ENCODE results near the gene TNIP2. TPM values are rescaled to one million over a fixed set of nuclear protein-coding genes. Genes with fewer than 3 reads are reported as not detected.
"Not testable (repeated sequence)": the region's sequence is repeated elsewhere in the genome, so short reads cannot be mapped to it uniquely, and the experiment has no call there.

Gene TNIP2
- total RNA-seq, 2 experiments from 2014 or later, result 42.3 to 44.3 TPM

- H3K27ac Mint-ChIP-seq, result peak overlapping the region; percentile 35
- H3K4me1 Mint-ChIP-seq (ENCODE audit: low read depth), result no peaks in the 10 kb centered on the region
- H3K4me3 Mint-ChIP-seq, result no peak overlapping the region
- peaks cover 48% of the 10 kb centered on the region for H3K36me3 Mint-ChIP-seq (ENCODE audit: low read depth)
- ChIA-PET POLR2A (interaction anchor here (0.6 to 1.2 kb wide), 2 partner anchors 9 to 126 kb away, joined by 3 to 4 read pairs; no protein-coding TSS in a partner anchor), CTCF (no interaction called here)
- peaks cover 21% of the 10 kb centered on the region for H3K9me3 Mint-ChIP-seq (ENCODE audit: insufficient read depth)
- DNase-seq (no peak), ATAC-seq (peak; percentile 22)
- no peaks in the 10 kb centered on the region for H3K27me3 Mint-ChIP-seq (ENCODE audit: low read depth)
Measured at GRCh38 chr4:2733001-2733843, 22.9 kb downstream of the TNIP2 start.

GRCh38 chr4:2732526-2732925 is 23.6 kb downstream of the TNIP2 start:
- Mint-ChIP-seq H3K27me3 (ENCODE audit: low read depth) (no peaks in the 10 kb centered on the region), H3K36me3 (ENCODE audit: low read depth) (peaks cover 47% of the 10 kb centered on the region), H3K4me1 (ENCODE audit: low read depth) (no peaks in the 10 kb centered on the region), H3K4me3 (no peak overlapping the region), H3K9me3 (ENCODE audit: insufficient read depth) (peaks cover 21% of the 10 kb centered on the region), H3K27ac (no peak overlapping the region)
- ATAC-seq (no peak), DNase-seq (no peak)
- POLR2A ChIA-PET, result no interaction called here
- CTCF ChIA-PET, result no interaction called here

GRCh38 chr4:2731907-2732317 is 24.2 kb downstream of the TNIP2 start:
- CTCF ChIA-PET, result no interaction called here
- POLR2A ChIA-PET, result no interaction called here

GRCh38 chr4:2729533-2729875 is 26.6 kb downstream of the TNIP2 start:
- Mint-ChIP-seq H3K9me3 (ENCODE audit: insufficient read depth) (peaks cover 3% of the 10 kb centered on the region), H3K36me3 (ENCODE audit: low read depth) (peaks cover 31% of the 10 kb centered on the region), H3K4me3 (no peak overlapping the region), H3K27me3 (ENCODE audit: low read depth) (no peaks in the 10 kb centered on the region), H3K4me1 (ENCODE audit: low read depth) (no peaks in the 10 kb centered on the region), H3K27ac (no peak overlapping the region)
- CTCF ChIA-PET, result no interaction called here
- DNase-seq, result no peak
- ATAC-seq, result no peak
- POLR2A ChIA-PET, result no interaction called here

More at GRCh38 chr4:2731907-2732317, 24.2 kb downstream of the TNIP2 start:
- ATAC-seq, result no peak
- H3K27me3 Mint-ChIP-seq (ENCODE audit: low read depth), result no peaks in the 10 kb centered on the region
- no peak for DNase-seq
- peaks cover 47% of the 10 kb centered on the region for H3K36me3 Mint-ChIP-seq (ENCODE audit: low read depth)
- no peak overlapping the region for H3K4me3 Mint-ChIP-seq
- no peak overlapping the region for H3K27ac Mint-ChIP-seq
- peaks cover 21% of the 10 kb centered on the region for H3K9me3 Mint-ChIP-seq (ENCODE audit: insufficient read depth)
- no peaks in the 10 kb centered on the region for H3K4me1 Mint-ChIP-seq (ENCODE audit: low read depth)

- Mint-ChIP-seq H3K27ac (no peak overlapping the region), H3K36me3 (ENCODE audit: low read depth) (peaks cover 28% of the 10 kb centered on the region), H3K4me3 (no peak overlapping the region), H3K27me3 (ENCODE audit: low read depth) (no peaks in the 10 kb centered on the region), H3K9me3 (ENCODE audit: insufficient read depth) (no peaks in the 10 kb centered on the region), H3K4me1 (ENCODE audit: low read depth) (peaks cover 3% of the 10 kb centered on the region)
- ChIA-PET CTCF (no interaction called here), POLR2A (no interaction called here)
- no peak for ATAC-seq
- DNase-seq, result no peak
Measured at GRCh38 chr4:2728806-2729532, 27.2 kb downstream of the TNIP2 start.

- CTCF ChIA-PET, result no interaction called here
- Mint-ChIP-seq H3K36me3 (ENCODE audit: low read depth) (peaks cover 23% of the 10 kb centered on the region), H3K27ac (no peak overlapping the region), H3K9me3 (ENCODE audit: insufficient read depth) (no peaks in the 10 kb centered on the region), H3K27me3 (ENCODE audit: low read depth) (no peaks in the 10 kb centered on the region), H3K4me1 (ENCODE audit: low read depth) (peaks cover 6% of the 10 kb centered on the region), H3K4me3 (no peak overlapping the region)
- ATAC-seq (no peak), DNase-seq (no peak)
- POLR2A ChIA-PET, result no interaction called here
Measured at GRCh38 chr4:2728221-2728620, 27.9 kb downstream of the TNIP2 start.

- H3K36me3 Mint-ChIP-seq (ENCODE audit: low read depth), result peaks cover 19% of the 10 kb centered on the region
- H3K27ac Mint-ChIP-seq; H3K27me3 Mint-ChIP-seq (ENCODE audit: low read depth); H3K4me1 Mint-ChIP-seq (ENCODE audit: low read depth); DNase-seq; ATAC-seq; H3K4me3 Mint-ChIP-seq; H3K9me3 Mint-ChIP-seq (ENCODE audit: insufficient read depth); POLR2A ChIA-PET: not testable (repeated sequence)
- CTCF ChIA-PET, result interaction anchor here (0.8 kb wide), 1 partner anchor 29 kb away, joined by 3 read pairs; the partner anchor contains the start of gene TNIP2
Measured at GRCh38 chr4:2726881-2727280, 29.3 kb downstream of the TNIP2 start.

- POLR2A ChIA-PET, result no interaction called here
- Mint-ChIP-seq H3K27ac (no peak overlapping the region), H3K4me3 (no peak overlapping the region)
Measured at GRCh38 chr4:2725380-2725779, 30.8 kb downstream of the TNIP2 start.

GRCh38 chr4:2723751-2724150 is 32.4 kb downstream of the TNIP2 start:
- Mint-ChIP-seq H3K4me1 (ENCODE audit: low read depth) (peaks cover 6% of the 10 kb centered on the region), H3K27ac (no peak overlapping the region), H3K27me3 (ENCODE audit: low read depth) (no peaks in the 10 kb centered on the region), H3K36me3 (ENCODE audit: low read depth) (peaks cover 26% of the 10 kb centered on the region), H3K9me3 (ENCODE audit: insufficient read depth) (no peaks in the 10 kb centered on the region), H3K4me3 (no peak overlapping the region)
- ChIA-PET CTCF (no interaction called here), POLR2A (no interaction called here)
- DNase-seq (no peak), ATAC-seq (no peak)

More at GRCh38 chr4:2725380-2725779, 30.8 kb downstream of the TNIP2 start:
- DNase-seq, result no peak
- CTCF ChIA-PET, result interaction anchor here (0.9 kb wide), 1 partner anchor 210 kb away, joined by 4 read pairs; no protein-coding TSS in a partner anchor
- H3K36me3 Mint-ChIP-seq (ENCODE audit: low read depth), result peaks cover 20% of the 10 kb centered on the region
- H3K27me3 Mint-ChIP-seq (ENCODE audit: low read depth), result no peaks in the 10 kb centered on the region
- no peak for ATAC-seq
- H3K4me1 Mint-ChIP-seq (ENCODE audit: low read depth), result peaks cover 6% of the 10 kb centered on the region
- no peaks in the 10 kb centered on the region for H3K9me3 Mint-ChIP-seq (ENCODE audit: insufficient read depth)

GRCh38 chr4:2722033-2722432 is 34.1 kb downstream of the TNIP2 start:
- no peaks in the 10 kb centered on the region for H3K27me3 Mint-ChIP-seq (ENCODE audit: low read depth)
- DNase-seq (no peak), ATAC-seq (peak; percentile 30)
- peaks cover 6% of the 10 kb centered on the region for H3K4me1 Mint-ChIP-seq (ENCODE audit: low read depth)
- POLR2A ChIA-PET, result interaction anchor here (0.9 kb wide), 1 partner anchor 30 kb away, joined by 5 read pairs; no protein-coding TSS in a partner anchor
- H3K36me3 Mint-ChIP-seq (ENCODE audit: low read depth), result peaks cover 28% of the 10 kb centered on the region
- CTCF ChIA-PET, result no interaction called here
- no peaks in the 10 kb centered on the region for H3K9me3 Mint-ChIP-seq (ENCODE audit: insufficient read depth)
- H3K27ac Mint-ChIP-seq, result peak overlapping the region; percentile 73
- no peak overlapping the region for H3K4me3 Mint-ChIP-seq

GRCh38 chr4:2721586-2721985 is 34.5 kb downstream of the TNIP2 start:
- Mint-ChIP-seq H3K4me1 (ENCODE audit: low read depth) (peaks cover 6% of the 10 kb centered on the region), H3K27me3 (ENCODE audit: low read depth) (no peaks in the 10 kb centered on the region), H3K27ac (no peak overlapping the region), H3K4me3 (no peak overlapping the region), H3K36me3 (ENCODE audit: low read depth) (peaks cover 28% of the 10 kb centered on the region), H3K9me3 (ENCODE audit: insufficient read depth) (no peaks in the 10 kb centered on the region)
- ChIA-PET CTCF (no interaction called here), POLR2A (no interaction called here)
- ATAC-seq, result no peak
- DNase-seq, result no peak

- no peak for DNase-seq
Measured at GRCh38 chr4:2716236-2716635, 39.9 kb downstream of the TNIP2 start.

More at GRCh38 chr4:2716236-2716635, 39.9 kb downstream of the TNIP2 start:
- ChIA-PET POLR2A (no interaction called here), CTCF (no interaction called here)
- peaks cover 23% of the 10 kb centered on the region for H3K4me1 Mint-ChIP-seq (ENCODE audit: low read depth)
- H3K9me3 Mint-ChIP-seq (ENCODE audit: insufficient read depth), result no peaks in the 10 kb centered on the region
- peaks cover 43% of the 10 kb centered on the region for H3K36me3 Mint-ChIP-seq (ENCODE audit: low read depth)
- H3K27ac Mint-ChIP-seq, result no peak overlapping the region
- H3K27me3 Mint-ChIP-seq (ENCODE audit: low read depth), result no peaks in the 10 kb centered on the region
- no peak for ATAC-seq
- no peak overlapping the region for H3K4me3 Mint-ChIP-seq
